ENCODE measurements around the gene INHBB. TPM values are rescaled to one million over a fixed set of nuclear protein-coding genes. Genes with fewer than 3 reads are reported as not detected.
"Not testable (repeated sequence)": the region's sequence is repeated elsewhere in the genome, so short reads cannot be mapped to it uniquely, and the experiment has no call there.

INHBB gene
- total RNA-seq, 1 donor from 2014 or later: 0.50 TPM

GRCh38 chr2:120317180-120317533, 28.8 kb upstream of the INHBB start:
- Histone ChIP-seq H3K36me3 (ENCODE audit: control insufficient read depth, insufficient read depth, low read length) (no peaks in the 10 kb centered on the region), H3K27me3 (ENCODE audit: control insufficient read depth, insufficient read depth, low read length) (peaks cover 12% of the 10 kb centered on the region), H3K4me3 (ENCODE audit: low read depth, low read length) (no peak overlapping the region)
- TF ChIP-seq CTCF (IDR thresholded peaks at IDR 0.05; ENCODE audit: insufficient read depth, low read length, poor library complexity, severe bottlenecking): no peak
- no peak for DNase-seq (ENCODE audit: low read depth)

- Histone ChIP-seq H3K4me3 (ENCODE audit: low read depth, low read length) (no peak overlapping the region), H3K27me3 (ENCODE audit: control insufficient read depth, insufficient read depth, low read length) (peaks cover 12% of the 10 kb centered on the region), H3K36me3 (ENCODE audit: control insufficient read depth, insufficient read depth, low read length) (no peaks in the 10 kb centered on the region)
- TF ChIP-seq CTCF (IDR thresholded peaks at IDR 0.05; ENCODE audit: insufficient read depth, low read length, poor library complexity, severe bottlenecking): no peak
- no peak for DNase-seq (ENCODE audit: low read depth)
These were observed 28.0 kb upstream of the INHBB start for GRCh38 chr2:120317916-120318315.

GRCh38 chr2:120318626-120319025, 27.3 kb upstream of the INHBB start:
- no peak for TF ChIP-seq CTCF (IDR thresholded peaks at IDR 0.05; ENCODE audit: insufficient read depth, low read length, poor library complexity, severe bottlenecking)
- no peaks in the 10 kb centered on the region for H3K36me3 ChIP-seq (ENCODE audit: control insufficient read depth, insufficient read depth, low read length)
- H3K27me3 ChIP-seq (ENCODE audit: control insufficient read depth, insufficient read depth, low read length): peaks cover 13% of the 10 kb centered on the region
- DNase-seq (ENCODE audit: low read depth): no peak
- H3K4me3 ChIP-seq (ENCODE audit: low read depth, low read length): no peak overlapping the region

GRCh38 chr2:120319123-120319522, 26.8 kb upstream of the INHBB start:
- Histone ChIP-seq H3K27me3 (ENCODE audit: control insufficient read depth, insufficient read depth, low read length) (peaks cover 8% of the 10 kb centered on the region), H3K36me3 (ENCODE audit: control insufficient read depth, insufficient read depth, low read length) (no peaks in the 10 kb centered on the region), H3K4me3 (ENCODE audit: low read depth, low read length) (no peak overlapping the region)
- DNase-seq (ENCODE audit: low read depth): no peak
- no peak for TF ChIP-seq CTCF (IDR thresholded peaks at IDR 0.05; ENCODE audit: insufficient read depth, low read length, poor library complexity, severe bottlenecking)

- no peaks in the 10 kb centered on the region for H3K36me3 ChIP-seq (ENCODE audit: control insufficient read depth, insufficient read depth, low read length)
- H3K4me3 ChIP-seq (ENCODE audit: low read depth, low read length): no peak overlapping the region
- H3K27me3 ChIP-seq (ENCODE audit: control insufficient read depth, insufficient read depth, low read length): peaks cover 8% of the 10 kb centered on the region
- TF ChIP-seq CTCF (IDR thresholded peaks at IDR 0.05; ENCODE audit: insufficient read depth, low read length, poor library complexity, severe bottlenecking): no peak
- no peak for DNase-seq (ENCODE audit: low read depth)
These were observed 26.1 kb upstream of the INHBB start for GRCh38 chr2:120319686-120320317.

GRCh38 chr2:120320318-120320851, 25.6 kb upstream of the INHBB start:
- no peaks in the 10 kb centered on the region for H3K36me3 ChIP-seq (ENCODE audit: control insufficient read depth, insufficient read depth, low read length)
- H3K27me3 ChIP-seq (ENCODE audit: control insufficient read depth, insufficient read depth, low read length): peaks cover 8% of the 10 kb centered on the region
- H3K4me3 ChIP-seq (ENCODE audit: low read depth, low read length): no peak overlapping the region
- no peak for TF ChIP-seq CTCF (IDR thresholded peaks at IDR 0.05; ENCODE audit: insufficient read depth, low read length, poor library complexity, severe bottlenecking)
- DNase-seq (ENCODE audit: low read depth): no peak

GRCh38 chr2:120320887-120321556, 24.9 kb upstream of the INHBB start:
- H3K4me3 ChIP-seq (ENCODE audit: low read depth, low read length); H3K36me3 ChIP-seq (ENCODE audit: control insufficient read depth, insufficient read depth, low read length); H3K27me3 ChIP-seq (ENCODE audit: control insufficient read depth, insufficient read depth, low read length); DNase-seq (ENCODE audit: low read depth): not testable (repeated sequence)

Data from kidney epithelial cell (primary cell).